Measurements from ENCODE around the gene NGDN. TPM values are rescaled to one million over a fixed set of nuclear protein-coding genes. Genes with fewer than 3 reads are reported as not detected.

The NGDN gene
- total and polyA plus RNA-seq, 2 of the 8 experiments (the other 6 are each of a cell fraction or from before 2014, with no cell fraction given), result 39.8 to 48.8 TPM

DNA sequence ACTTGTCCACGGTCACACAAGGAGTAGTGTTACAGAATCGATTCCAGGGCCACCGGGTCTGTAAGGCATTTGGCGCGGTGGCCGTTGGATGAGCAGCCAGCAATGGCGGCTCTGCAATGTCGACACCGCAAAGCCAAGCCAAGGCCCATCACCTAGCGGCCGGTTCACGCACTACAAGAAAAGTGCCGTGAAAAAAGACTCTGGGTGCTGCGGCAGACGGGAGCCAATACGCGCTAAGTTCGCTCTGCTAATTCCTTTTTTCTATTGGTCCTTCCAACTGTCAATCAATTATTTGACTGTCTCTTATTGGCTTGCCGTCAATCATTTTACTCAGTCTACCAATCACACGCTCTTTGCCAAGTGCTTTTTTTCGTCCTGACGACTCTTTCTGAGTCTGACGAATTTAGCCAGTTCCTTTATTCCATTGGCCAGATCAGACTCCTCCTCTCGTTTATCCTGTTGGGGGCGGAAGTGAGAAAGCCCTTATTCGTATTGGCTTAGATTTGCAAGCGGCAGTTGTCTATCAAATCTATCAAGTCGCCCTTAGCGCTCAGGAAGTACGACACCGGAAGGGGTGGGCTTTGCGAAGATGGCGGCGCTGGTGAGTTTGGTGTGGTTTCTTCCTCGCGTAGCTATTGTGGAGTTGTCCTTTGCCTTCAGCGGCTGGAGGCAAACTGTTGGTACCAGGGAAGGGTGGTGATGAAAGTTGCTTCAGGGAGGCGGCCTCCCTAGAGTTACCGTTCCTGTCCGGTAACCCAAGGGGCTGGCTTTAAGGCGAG lies at the start of gene NGDN (continued):
- peak; percentile 70; the same call in 1 of the 2 replicates for TF ChIP-seq CEBPB (IDR thresholded peaks at IDR 0.05; ENCODE audit: low read depth, low read length)
- TF ChIP-seq RBBP5 (IDR thresholded peaks at IDR 0.05; ENCODE audit: borderline replicate concordance, low read depth, low read length), result no peak
- TF ChIP-seq SIN3A (conservative IDR thresholded peaks at IDR 0.05 in 1 of 2, IDR thresholded peaks at IDR 0.05 in 1 of 2; ENCODE audit: low read depth in 1 of 2, low read length in 2 of 2), result peak in 1 of 2 experiments; percentile 63; a peak in 2 of 4 replicates
- peak; percentile 98 for TF ChIP-seq YY1 (IDR thresholded peaks at IDR 0.05; ENCODE audit: low read depth, low read length)
- peak; percentile 100 for TF ChIP-seq KDM5A (IDR thresholded peaks at IDR 0.05; ENCODE audit: low read length)
- peak; percentile 93 for TF ChIP-seq PHF8 (conservative IDR thresholded peaks at IDR 0.05; ENCODE audit: low read depth, low read length)
- TF ChIP-seq SP1 (IDR thresholded peaks at IDR 0.05; ENCODE audit: low read depth, low read length), result peak; percentile 100
- TF ChIP-seq KDM4A (IDR thresholded peaks at IDR 0.05; ENCODE audit: low read depth, low read length, severe bottlenecking), result peak; percentile 83
- TF ChIP-seq JUND (IDR thresholded peaks at IDR 0.05; ENCODE audit: low read length), result 0 out of 2 replicates have a peak, but pooled peaks have one; percentile 47
- TF ChIP-seq CREB1 (IDR thresholded peaks at IDR 0.05), result peak; percentile 93
- TF ChIP-seq, protein P1, sequence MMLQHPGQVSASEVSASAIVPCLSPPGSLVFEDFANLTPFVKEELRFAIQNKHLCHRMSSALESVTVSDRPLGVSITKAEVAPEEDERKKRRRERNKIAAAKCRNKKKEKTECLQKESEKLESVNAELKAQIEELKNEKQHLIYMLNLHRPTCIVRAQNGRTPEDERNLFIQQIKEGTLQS (IDR thresholded peaks at IDR 0.05; ENCODE audit: insufficient read depth, low read depth, low read length), result peak; percentile 67; the same call in 1 of the 2 replicates
- TF ChIP-seq SP4 (IDR thresholded peaks at IDR 0.05; ENCODE audit: low read length), result peak; percentile 20; the same call in 1 of the 2 replicates
